ENCODE results near the gene C3orf20.

The C3orf20 gene

GRCh38 chr3:14804835-14805780, 130.2 kb downstream of the C3orf20 start:
- no peaks in the 10 kb centered on the region for H3K36me3 ChIP-seq (ENCODE audit: insufficient read depth)
- TF ChIP-seq CTCF (conservative IDR thresholded peaks at IDR 0.05; ENCODE audit: low read depth, low read length), result no peak
- H3K27me3 ChIP-seq (ENCODE audit: insufficient read depth, low read depth), result no peaks in the 10 kb centered on the region
- no peak overlapping the region for H3K27ac ChIP-seq
- H4K20me1 ChIP-seq (ENCODE audit: insufficient read depth), result no peaks in the 10 kb centered on the region
- no peaks in the 10 kb centered on the region for H3K79me2 ChIP-seq (ENCODE audit: insufficient read depth, low read depth)
- no peak overlapping the region for H2AFZ ChIP-seq (ENCODE audit: low read depth)
- H3K4me3 ChIP-seq (IDR thresholded peaks at IDR 0.05; ENCODE audit: insufficient read depth, low read depth, low read length), result no peak overlapping the region
- no peaks in the 10 kb centered on the region for H3K4me1 ChIP-seq (ENCODE audit: low read depth, poor library complexity, severe bottlenecking)
- no peak overlapping the region for H3K9ac ChIP-seq
- no peak overlapping the region for H3K4me2 ChIP-seq

GRCh38 chr3:14805961-14806537, 131.1 kb downstream of the C3orf20 start:
- no peaks in the 10 kb centered on the region for H3K36me3 ChIP-seq (ENCODE audit: insufficient read depth)
- H3K4me2 ChIP-seq, result no peak overlapping the region
- H3K79me2 ChIP-seq (ENCODE audit: insufficient read depth, low read depth), result no peaks in the 10 kb centered on the region
- H3K27ac ChIP-seq, result no peak overlapping the region
- H3K9ac ChIP-seq, result no peak overlapping the region
- TF ChIP-seq CTCF (conservative IDR thresholded peaks at IDR 0.05; ENCODE audit: low read depth, low read length), result no peak
- H4K20me1 ChIP-seq (ENCODE audit: insufficient read depth), result no peaks in the 10 kb centered on the region
- no peak overlapping the region for H3K4me3 ChIP-seq (IDR thresholded peaks at IDR 0.05; ENCODE audit: insufficient read depth, low read depth, low read length)
- no peaks in the 10 kb centered on the region for H3K27me3 ChIP-seq (ENCODE audit: insufficient read depth, low read depth)
- no peaks in the 10 kb centered on the region for H3K4me1 ChIP-seq (ENCODE audit: low read depth, poor library complexity, severe bottlenecking)
- H2AFZ ChIP-seq (ENCODE audit: low read depth), result no peak overlapping the region

DNA sequence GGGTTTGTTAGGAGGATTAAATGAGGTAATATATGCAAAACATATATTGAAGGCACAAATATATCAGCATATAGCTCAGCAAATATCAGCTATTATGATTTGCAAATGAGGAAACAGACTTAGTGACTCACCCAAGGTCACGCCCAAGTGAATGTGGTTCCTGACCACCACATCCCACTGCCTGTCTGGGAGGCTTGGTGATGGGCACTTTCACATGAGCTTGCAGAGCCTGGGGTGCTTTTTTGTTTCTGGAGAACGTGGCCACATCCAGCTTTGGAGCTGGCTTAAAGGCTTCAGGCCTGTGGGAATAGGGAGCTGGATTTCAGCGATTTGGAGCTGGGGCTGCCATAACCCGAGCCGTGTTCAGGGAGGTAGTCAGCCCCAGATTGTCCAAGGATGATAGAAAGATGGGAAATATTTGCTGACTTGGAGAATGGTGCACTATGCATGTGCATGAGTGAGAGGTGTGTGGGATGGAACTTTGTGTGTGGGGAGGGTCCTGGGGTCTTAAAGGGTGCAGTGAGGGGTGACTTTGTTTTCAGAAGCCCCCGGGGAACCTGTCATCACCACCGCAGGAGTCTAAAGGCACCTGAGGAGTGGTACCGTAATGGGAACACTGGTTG, 131.8 kb downstream of the C3orf20 start:
- no peaks in the 10 kb centered on the region for H4K20me1 ChIP-seq (ENCODE audit: insufficient read depth)

DNA sequence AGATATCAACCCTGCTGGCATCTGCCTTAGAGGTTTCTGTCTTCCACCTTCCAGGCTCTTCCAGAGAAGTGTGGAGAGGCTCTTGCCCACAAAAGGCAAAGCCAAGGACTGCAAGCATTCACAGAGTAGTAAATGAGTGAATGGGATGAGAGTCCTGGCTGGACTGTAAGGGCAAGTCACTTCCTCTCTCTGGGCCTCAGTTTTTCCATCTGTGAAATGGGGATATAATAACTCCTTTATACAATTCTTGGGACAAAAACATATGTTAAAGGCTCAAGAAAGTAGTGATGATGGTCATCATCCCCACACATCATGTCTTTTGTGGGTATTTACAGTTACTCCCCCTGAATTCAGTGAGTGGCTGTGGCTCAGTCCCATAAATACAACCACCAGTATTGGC, 133.1 kb downstream of the C3orf20 start:
- Histone ChIP-seq H3K27me3 (ENCODE audit: insufficient read depth, low read depth) (no peaks in the 10 kb centered on the region), H3K79me2 (ENCODE audit: insufficient read depth, low read depth) (no peaks in the 10 kb centered on the region), H3K9ac (no peak overlapping the region), H3K4me3 (IDR thresholded peaks at IDR 0.05; ENCODE audit: insufficient read depth, low read depth, low read length) (no peak overlapping the region), H2AFZ (ENCODE audit: low read depth) (no peak overlapping the region), H3K27ac (no peak overlapping the region), H3K4me2 (no peak overlapping the region), H4K20me1 (ENCODE audit: insufficient read depth) (no peaks in the 10 kb centered on the region), H3K36me3 (ENCODE audit: insufficient read depth) (no peaks in the 10 kb centered on the region), H3K4me1 (ENCODE audit: low read depth, poor library complexity, severe bottlenecking) (no peaks in the 10 kb centered on the region)
- TF ChIP-seq CTCF (conservative IDR thresholded peaks at IDR 0.05; ENCODE audit: low read depth, low read length), result no peak

More for the DNA sequence above, 131.8 kb downstream of the C3orf20 start:
- H3K27me3 ChIP-seq (ENCODE audit: insufficient read depth, low read depth), result no peaks in the 10 kb centered on the region
- H3K36me3 ChIP-seq (ENCODE audit: insufficient read depth), result no peaks in the 10 kb centered on the region
- no peak overlapping the region for H3K4me3 ChIP-seq (IDR thresholded peaks at IDR 0.05; ENCODE audit: insufficient read depth, low read depth, low read length)
- no peak overlapping the region for H2AFZ ChIP-seq (ENCODE audit: low read depth)
- no peak for TF ChIP-seq CTCF (conservative IDR thresholded peaks at IDR 0.05; ENCODE audit: low read depth, low read length)
- H3K4me1 ChIP-seq (ENCODE audit: low read depth, poor library complexity, severe bottlenecking), result no peaks in the 10 kb centered on the region
- H3K27ac ChIP-seq, result no peak overlapping the region
- H3K79me2 ChIP-seq (ENCODE audit: insufficient read depth, low read depth), result no peaks in the 10 kb centered on the region
- H3K9ac ChIP-seq, result no peak overlapping the region
- no peak overlapping the region for H3K4me2 ChIP-seq
